ENCODE results near the gene MPP4.

The MPP4 gene

DNA sequence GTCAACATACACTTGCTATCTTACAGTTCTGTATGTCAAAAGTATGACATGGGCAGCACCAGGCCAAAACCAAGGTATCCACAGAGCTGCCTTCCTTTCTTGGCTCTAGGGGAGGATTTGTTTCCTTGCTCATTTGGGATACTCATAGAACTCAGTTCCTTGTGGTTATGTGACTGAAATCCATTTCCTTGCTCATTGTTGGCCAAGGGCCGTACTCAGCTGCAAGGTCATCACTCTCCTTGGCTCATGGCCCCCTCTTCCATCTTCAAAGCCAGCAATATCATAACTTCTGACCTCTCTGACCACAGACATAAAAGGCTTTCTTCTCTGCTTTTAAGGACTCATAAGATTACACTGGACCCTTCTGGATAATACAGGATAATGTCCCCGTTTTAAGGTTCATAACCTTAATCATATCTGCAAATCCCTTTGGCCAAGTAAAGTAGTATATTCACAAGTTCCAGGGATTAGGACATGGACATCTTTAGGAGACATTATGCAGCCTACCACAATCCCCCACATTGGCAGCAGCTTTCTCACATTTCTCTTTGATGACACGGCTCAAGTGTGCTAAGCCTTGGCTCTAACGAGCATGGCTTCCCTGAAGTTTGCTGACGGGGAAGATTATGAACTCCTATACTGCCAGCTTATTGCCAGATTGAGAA is 76.0 kb downstream of the MPP4 start:
- DNase-seq, result no peak

DNA sequence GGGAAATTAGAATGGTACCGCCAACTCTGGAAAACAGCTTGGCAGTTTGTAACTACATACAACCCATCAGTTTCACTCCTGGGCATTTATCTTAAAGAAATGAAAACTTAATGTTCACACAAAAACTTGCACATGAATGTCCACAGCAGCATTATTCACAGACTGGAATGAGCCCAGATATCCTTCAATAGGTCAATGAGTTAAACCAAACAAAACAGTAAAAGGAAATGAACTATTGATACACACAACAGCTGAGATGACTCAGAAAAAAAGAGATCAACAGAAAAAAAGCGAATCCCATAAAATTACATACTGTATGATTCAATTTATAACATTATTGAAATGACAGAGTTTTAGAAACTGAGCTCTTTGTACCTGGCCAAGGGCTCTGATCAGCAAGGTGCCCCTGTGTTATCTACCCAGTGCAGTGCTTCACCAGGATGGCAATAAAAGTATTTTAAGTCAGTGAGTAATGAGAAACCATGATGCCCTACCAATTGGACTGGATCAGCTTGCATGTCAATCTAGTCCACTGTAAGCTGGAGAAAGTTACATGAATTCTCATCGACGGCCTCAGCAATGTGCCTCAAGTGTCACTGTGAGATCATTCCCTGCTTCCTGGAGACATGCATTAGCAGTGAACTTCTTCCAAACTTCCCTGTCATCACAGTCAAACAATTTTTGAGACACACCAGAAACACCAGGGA is 77.0 kb downstream of the MPP4 start:
- no peak for DNase-seq

DNA sequence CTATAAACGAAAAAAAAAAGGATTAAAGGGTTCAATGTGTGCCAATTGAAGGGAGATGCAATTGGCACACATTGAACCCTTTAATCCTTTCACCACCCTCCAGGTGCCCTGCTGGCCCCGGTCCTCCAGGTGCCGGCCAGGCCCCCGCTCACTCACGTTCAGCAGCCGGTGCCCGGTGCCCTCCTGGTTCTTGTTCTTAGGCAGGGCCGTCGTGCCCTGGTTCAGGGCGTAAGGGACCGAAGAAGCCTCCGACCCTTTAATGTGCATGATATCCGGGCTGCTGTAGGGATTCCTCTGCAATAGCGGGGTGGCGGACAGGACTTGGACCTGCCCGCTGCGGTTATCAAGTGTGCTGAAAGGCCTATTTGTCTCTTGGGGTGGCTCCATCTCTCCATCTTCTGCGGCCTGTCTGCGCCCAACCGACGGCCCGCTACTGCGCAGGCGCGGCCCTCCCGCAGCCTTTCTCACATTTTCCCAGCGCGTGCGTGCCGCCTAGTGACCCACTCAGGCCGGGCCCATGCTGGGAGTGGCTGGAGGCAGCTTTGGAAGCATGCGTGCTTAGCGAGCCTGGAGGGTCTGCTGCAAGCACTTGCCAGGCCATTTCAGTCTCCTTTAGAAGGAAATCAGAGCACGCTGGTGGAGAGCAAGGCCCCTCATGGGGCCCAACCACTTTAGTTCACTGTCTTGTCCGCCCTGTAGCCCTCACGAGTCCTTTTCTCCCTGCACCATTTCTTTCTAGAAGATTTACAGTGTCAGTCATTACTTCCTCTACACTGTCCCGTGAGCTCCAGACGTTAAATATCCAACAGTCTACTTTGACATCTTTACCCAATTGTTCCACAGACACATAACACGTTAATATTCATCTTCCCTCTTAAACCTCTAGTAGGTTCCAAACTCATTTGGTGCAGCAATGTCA is 79.4 kb downstream of the MPP4 start:
- peak; percentile 39 for DNase-seq

GRCh38 chr2:201608021-201608420 is 90.4 kb downstream of the MPP4 start:
- DNase-seq, result no peak

DNA sequence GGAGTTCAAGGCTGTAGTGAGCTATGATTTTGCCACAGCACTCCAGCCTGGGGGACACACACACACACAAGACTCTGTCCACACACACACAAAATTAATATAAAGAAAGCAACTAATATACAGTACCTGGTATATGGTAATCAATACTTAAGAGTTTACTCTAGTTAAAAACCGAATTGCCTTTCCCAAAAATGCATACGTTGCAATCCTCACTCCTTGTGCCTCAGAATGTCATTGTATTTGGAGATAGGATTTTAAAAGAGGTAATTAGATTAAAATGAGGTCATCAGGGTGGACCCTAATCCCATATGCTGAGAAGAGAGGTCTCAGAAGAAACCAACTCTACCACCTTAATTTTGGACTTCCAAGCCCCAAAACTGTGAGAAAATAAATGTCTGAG is 90.9 kb downstream of the MPP4 start:
- no peak for DNase-seq

- no peak for DNase-seq
Observed at GRCh38 chr2:201600906-201601305, 97.5 kb downstream of the MPP4 start.

DNA sequence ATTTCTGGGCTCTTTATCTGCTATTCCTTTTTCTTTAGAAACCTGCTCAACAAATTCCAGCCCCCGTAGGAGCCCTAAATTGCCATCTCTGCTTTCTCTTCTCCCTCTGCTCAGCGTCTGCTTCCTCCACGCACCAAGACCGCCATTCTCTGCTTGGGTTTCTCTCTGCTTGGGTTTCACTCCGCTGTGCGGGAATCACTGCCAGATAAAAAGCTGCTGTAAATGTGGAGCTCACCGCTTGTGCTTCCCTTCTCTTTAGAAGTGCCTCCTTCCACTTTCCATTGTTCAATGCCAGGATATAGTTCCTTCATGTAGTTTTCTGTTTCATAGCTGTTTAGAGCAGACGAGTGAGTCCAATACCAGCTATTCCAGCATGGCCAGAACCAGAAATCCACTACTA is 101.0 kb downstream of the MPP4 start:
- no peak for DNase-seq

All from suppressor macrophage treated with lipopolysaccharide for 4 hours (primary cell).